Measurements from ENCODE around the gene KLF13. TPM values are rescaled to one million over a fixed set of nuclear protein-coding genes. Genes with fewer than 3 reads are reported as not detected.

Gene KLF13
- total RNA-seq, 1 donor from 2014 or later: 59.1 TPM

DNA sequence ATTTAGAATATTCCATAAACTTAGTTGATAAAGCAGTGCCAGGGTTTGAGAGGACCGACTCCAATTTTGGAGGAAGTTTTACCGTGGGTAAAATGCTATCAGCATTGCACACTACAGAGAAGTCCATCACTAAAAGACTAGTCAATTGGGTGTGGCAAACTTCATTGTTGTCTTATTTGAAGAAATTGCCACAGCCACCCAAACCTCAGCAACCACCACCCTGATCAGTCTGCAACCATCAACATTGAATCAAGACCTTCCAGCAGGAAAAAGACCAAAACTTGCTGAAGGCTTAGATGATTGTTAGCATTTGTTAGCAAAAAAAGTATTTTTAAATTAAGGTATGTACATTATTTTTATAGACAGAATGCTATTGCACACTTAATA is 60.5 kb downstream of the KLF13 start:
- peaks cover 30% of the 10 kb centered on the region for H3K4me1 Mint-ChIP-seq (ENCODE audit: low read depth)
- TF ChIP-seq, protein P1, sequence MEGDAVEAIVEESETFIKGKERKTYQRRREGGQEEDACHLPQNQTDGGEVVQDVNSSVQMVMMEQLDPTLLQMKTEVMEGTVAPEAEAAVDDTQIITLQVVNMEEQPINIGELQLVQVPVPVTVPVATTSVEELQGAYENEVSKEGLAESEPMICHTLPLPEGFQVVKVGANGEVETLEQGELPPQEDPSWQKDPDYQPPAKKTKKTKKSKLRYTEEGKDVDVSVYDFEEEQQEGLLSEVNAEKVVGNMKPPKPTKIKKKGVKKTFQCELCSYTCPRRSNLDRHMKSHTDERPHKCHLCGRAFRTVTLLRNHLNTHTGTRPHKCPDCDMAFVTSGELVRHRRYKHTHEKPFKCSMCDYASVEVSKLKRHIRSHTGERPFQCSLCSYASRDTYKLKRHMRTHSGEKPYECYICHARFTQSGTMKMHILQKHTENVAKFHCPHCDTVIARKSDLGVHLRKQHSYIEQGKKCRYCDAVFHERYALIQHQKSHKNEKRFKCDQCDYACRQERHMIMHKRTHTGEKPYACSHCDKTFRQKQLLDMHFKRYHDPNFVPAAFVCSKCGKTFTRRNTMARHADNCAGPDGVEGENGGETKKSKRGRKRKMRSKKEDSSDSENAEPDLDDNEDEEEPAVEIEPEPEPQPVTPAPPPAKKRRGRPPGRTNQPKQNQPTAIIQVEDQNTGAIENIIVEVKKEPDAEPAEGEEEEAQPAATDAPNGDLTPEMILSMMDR (IDR thresholded peaks at IDR 0.05): no peak
- peaks cover 15% of the 10 kb centered on the region for H3K9me3 Mint-ChIP-seq (ENCODE audit: low read depth)
- H3K27me3 Mint-ChIP-seq (ENCODE audit: low read depth): no peaks in the 10 kb centered on the region
- H3K36me3 Mint-ChIP-seq (ENCODE audit: low read depth): peaks cover 6% of the 10 kb centered on the region
- DNase-seq (ENCODE audit: low spot score): no peak
- no peak overlapping the region for H3K4me3 Mint-ChIP-seq (ENCODE audit: unreplicated experiment)
- H3K27ac Mint-ChIP-seq (ENCODE audit: unreplicated experiment): no peak overlapping the region

DNA sequence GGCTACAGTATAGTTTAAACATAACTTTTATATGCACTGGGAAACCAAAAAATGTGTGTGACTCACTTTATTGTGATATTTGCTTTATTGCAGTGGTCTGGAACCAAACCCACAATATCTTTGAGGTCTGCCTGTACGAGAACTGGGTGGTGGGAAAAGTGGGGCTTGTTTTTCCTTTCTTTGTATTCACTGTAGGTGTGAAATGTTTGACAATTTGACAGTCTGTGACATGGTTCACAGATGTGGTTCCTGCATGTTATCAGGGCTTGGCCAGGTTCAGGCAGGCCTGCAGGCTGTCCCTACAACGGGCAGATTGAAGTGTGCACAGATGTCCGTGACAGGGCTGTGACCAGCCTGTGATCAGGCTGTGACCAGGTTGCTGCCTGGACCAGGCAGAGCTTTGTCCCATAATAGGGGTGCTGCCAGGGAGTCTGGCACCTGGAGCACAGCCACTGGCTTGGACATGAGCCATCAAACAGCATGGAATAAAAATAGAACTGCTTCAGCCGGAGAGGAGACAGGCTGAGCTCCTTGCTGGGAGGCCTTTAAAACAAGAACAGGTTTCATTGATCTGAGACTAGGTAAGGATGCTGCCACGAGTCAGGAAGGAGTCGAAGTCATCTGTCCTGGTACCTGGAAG is 61.0 kb downstream of the KLF13 start:
- H3K27ac Mint-ChIP-seq (ENCODE audit: unreplicated experiment): peak overlapping the region; percentile 85
- H3K36me3 Mint-ChIP-seq (ENCODE audit: low read depth): peaks cover 6% of the 10 kb centered on the region
- DNase-seq (ENCODE audit: low spot score): no peak
- no peaks in the 10 kb centered on the region for H3K27me3 Mint-ChIP-seq (ENCODE audit: low read depth)
- H3K4me3 Mint-ChIP-seq (ENCODE audit: unreplicated experiment): no peak overlapping the region
- H3K9me3 Mint-ChIP-seq (ENCODE audit: low read depth): peaks cover 15% of the 10 kb centered on the region
- peaks cover 30% of the 10 kb centered on the region for H3K4me1 Mint-ChIP-seq (ENCODE audit: low read depth)
- TF ChIP-seq, protein P1 (IDR thresholded peaks at IDR 0.05): no peak

DNA sequence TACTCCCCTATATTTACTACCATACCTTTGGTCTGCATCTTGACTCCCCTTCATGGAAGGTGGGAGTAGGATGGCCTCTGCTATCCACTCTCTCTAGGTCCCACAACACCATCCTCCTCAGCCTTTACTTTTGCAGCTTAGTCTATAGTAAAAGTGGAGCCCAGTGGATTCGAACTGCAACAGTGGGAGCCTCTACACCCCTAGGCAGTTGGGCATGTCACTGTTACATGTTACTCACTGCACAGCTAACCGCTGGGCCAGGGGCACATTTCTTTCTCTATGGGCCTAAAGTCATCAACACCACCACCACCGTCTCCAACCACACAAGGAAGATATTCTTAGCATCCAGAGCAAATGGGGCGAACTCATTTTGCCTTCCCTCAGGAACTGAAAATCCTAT is 62.9 kb downstream of the KLF13 start:
- peaks cover 6% of the 10 kb centered on the region for H3K36me3 Mint-ChIP-seq (ENCODE audit: low read depth)
- H3K4me1 Mint-ChIP-seq (ENCODE audit: low read depth): peaks cover 33% of the 10 kb centered on the region
- peaks cover 15% of the 10 kb centered on the region for H3K9me3 Mint-ChIP-seq (ENCODE audit: low read depth)
- H3K27ac Mint-ChIP-seq (ENCODE audit: unreplicated experiment): no peak overlapping the region
- no peaks in the 10 kb centered on the region for H3K27me3 Mint-ChIP-seq (ENCODE audit: low read depth)
- TF ChIP-seq, protein P1 (IDR thresholded peaks at IDR 0.05): no peak
- H3K4me3 Mint-ChIP-seq (ENCODE audit: unreplicated experiment): no peak overlapping the region
- DNase-seq (ENCODE audit: low spot score): no peak

DNA sequence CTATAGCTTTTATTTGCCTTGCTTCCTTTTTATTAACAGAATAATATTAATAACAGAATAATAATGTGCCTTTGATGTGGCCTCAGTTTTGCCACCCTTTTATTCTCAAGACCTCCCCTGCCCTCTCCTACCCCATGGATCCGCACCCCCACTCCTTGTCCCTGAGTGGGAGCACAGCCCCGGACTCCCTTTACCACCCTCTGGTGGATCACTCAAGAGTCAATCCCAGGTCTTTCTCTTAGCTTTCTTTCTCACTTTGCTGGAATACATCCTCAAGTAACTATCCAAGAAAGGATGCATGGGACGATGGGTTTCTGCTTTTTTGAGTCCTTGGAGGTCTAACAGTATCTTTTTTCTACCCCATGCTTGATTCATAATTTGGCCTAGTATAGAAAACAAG is 63.4 kb downstream of the KLF13 start:
- H3K9me3 Mint-ChIP-seq (ENCODE audit: low read depth): peaks cover 15% of the 10 kb centered on the region
- H3K27me3 Mint-ChIP-seq (ENCODE audit: low read depth): no peaks in the 10 kb centered on the region
- TF ChIP-seq, protein P1 (IDR thresholded peaks at IDR 0.05): no peak
- H3K36me3 Mint-ChIP-seq (ENCODE audit: low read depth): peaks cover 6% of the 10 kb centered on the region
- no peak overlapping the region for H3K27ac Mint-ChIP-seq (ENCODE audit: unreplicated experiment)
- no peak for DNase-seq (ENCODE audit: low spot score)
- H3K4me1 Mint-ChIP-seq (ENCODE audit: low read depth): peaks cover 33% of the 10 kb centered on the region
- no peak overlapping the region for H3K4me3 Mint-ChIP-seq (ENCODE audit: unreplicated experiment)

DNA sequence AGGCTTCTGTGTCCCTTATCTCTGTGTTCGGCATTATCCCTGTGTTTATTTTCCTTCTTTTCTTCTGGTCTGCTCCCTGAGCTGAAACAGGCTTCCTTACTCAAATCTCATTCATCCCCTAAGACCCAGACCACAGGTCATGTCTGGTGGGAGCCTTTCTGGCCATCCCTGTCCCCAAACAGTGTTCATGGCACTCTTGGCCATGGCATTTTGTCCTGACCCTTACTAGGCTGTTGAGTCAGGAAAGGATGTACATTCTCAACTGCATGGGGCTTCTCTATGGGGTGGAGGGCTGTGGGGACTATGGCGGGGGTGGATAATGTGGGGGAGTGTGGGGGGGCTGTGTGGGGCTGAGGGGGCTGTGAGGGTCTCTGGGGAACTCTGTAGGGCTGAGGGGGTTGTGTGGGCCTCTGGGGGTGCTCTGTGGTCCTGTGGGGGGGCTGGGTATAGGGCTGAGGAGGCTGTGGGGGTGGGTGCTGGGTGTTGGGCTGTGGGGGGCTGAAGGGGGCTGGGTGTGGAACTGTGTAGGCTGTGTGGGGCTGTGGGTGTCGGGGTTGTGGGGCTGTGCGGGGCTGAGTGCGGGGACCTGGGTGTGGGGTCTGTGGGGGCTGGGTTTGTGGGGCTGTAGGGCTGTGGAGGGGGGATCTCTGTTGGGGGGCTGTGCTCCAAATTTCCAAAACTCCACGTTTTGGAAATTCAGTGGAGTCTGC is 64.3 kb downstream of the KLF13 start:
- no peak overlapping the region for H3K4me3 Mint-ChIP-seq (ENCODE audit: unreplicated experiment)
- TF ChIP-seq, protein P1 (IDR thresholded peaks at IDR 0.05): no peak
- peak overlapping the region; percentile 65 for H3K27ac Mint-ChIP-seq (ENCODE audit: unreplicated experiment)
- no peaks in the 10 kb centered on the region for H3K27me3 Mint-ChIP-seq (ENCODE audit: low read depth)
- H3K4me1 Mint-ChIP-seq (ENCODE audit: low read depth): peaks cover 33% of the 10 kb centered on the region
- no peak for DNase-seq (ENCODE audit: low spot score)
- peaks cover 15% of the 10 kb centered on the region for H3K9me3 Mint-ChIP-seq (ENCODE audit: low read depth)
- peaks cover 6% of the 10 kb centered on the region for H3K36me3 Mint-ChIP-seq (ENCODE audit: low read depth)
